Large intestine (tissue), 3 donors: ENCODE results near the gene INCA1. TPM values are rescaled to one million over a fixed set of nuclear protein-coding genes. Genes with fewer than 3 reads are reported as not detected.

Experiments
- DNase-seq, 2 donors: peaks; one replicate each; pipeline versions ENCODE4 v3.0.0 to v3.0.0-alpha.2; 2013
- H3K27ac ChIP-seq: one replicate; pipeline ENCODE4 v1.5.1; 2013; ENCODE audit warnings: low read length
- H3K27me3 ChIP-seq: 2 replicates; pipeline ENCODE4 v1.6.1; 2013; ENCODE audit warnings: low read length; ENCODE audit not compliant: control insufficient read depth, insufficient read depth
- H3K36me3 ChIP-seq: 2 replicates; pipeline ENCODE4 v1.6.1; 2013; ENCODE audit warnings: low read length; ENCODE audit not compliant: control insufficient read depth, insufficient read depth
- H3K4me1 ChIP-seq: one replicate; pipeline ENCODE4 v1.6.1; 2013; ENCODE audit warnings: low read length; ENCODE audit not compliant: control insufficient read depth, insufficient read depth
- H3K4me3 ChIP-seq: one replicate; pipeline ENCODE4 v1.5.1; 2013; ENCODE audit warnings: low read length
- H3K9me3 ChIP-seq: one replicate; pipeline ENCODE4 v1.6.1; 2013; ENCODE audit warnings: mild to moderate bottlenecking, low read depth, low read length, moderate library complexity; ENCODE audit not compliant: control insufficient read depth
- WGBS: methylation state at CpG from one replicate; pipeline ENCODE4 v1.1.5; 2013; ENCODE audit warnings: low lambda C conversion rate; ENCODE audit not compliant: insufficient coverage; 5-methylcytosine and 5-hydroxymethylcytosine counted together
- polyA plus RNA-seq: library from polyadenylated mRNA; unstranded; fragments of 120-200 nt; gene quantifications from one replicate; pipeline ENCODE4 v1.2.1, GENCODE V29; 2013

Gene INCA1
- polyA plus RNA-seq, 1 donor: 4.6 TPM

GRCh38 chr17:4960279-4960922, 36.9 kb downstream of the INCA1 start:
- no CpG with 5 or more reads among the region's 9 CpGs for WGBS
- no peaks in the 10 kb centered on the region for H3K9me3 ChIP-seq
- H3K27me3 ChIP-seq: no peaks in the 10 kb centered on the region
- no peak for DNase-seq
- H3K4me1 ChIP-seq: peaks cover 13% of the 10 kb centered on the region
- peaks cover 27% of the 10 kb centered on the region for H3K36me3 ChIP-seq
- no peak overlapping the region for H3K27ac ChIP-seq
- H3K4me3 ChIP-seq: no peak overlapping the region

DNA sequence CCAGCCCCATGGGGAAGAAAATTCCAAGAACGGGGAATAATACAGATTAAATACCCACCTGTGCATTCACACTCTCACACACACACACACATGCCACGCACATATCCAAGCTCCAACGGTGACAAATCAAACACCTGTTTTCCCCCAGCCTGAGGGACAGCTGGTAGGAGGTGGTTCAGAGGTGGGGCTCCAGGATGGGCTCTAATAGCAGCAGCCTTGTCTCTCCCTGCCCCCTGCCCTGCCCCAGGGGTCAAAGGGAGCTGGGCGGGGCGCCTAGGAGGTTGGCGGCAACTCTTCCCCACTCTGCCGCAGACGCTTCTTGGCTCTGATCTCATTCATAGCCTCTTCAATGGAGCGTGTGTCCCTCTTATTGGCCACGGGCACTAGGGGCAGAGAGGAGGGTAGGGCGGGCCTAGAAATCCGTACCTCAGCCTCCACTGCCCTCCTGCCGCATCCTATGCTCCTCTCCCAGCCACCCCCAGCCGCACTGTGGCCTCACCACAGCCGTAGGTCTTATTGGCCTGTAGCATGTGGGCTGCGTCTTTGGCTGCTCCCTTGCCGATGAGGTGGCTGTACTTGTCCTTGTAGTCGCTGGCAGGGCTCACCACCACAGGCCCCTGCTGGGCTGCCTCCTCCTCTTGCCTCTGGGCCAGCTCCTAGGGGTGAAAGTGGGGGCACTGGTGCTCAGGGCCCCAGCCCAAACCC, 37.9 kb downstream of the INCA1 start:
- H3K27me3 ChIP-seq: no peaks in the 10 kb centered on the region
- WGBS: no CpG with 5 or more reads among the region's 18 CpGs
- peak in 1 of 2 donors; percentile 65 for DNase-seq
- H3K4me3 ChIP-seq: no peak overlapping the region
- peaks cover 27% of the 10 kb centered on the region for H3K36me3 ChIP-seq
- H3K27ac ChIP-seq: peak overlapping the region; percentile 8
- H3K9me3 ChIP-seq: no peaks in the 10 kb centered on the region
- peaks cover 12% of the 10 kb centered on the region for H3K4me1 ChIP-seq

DNA sequence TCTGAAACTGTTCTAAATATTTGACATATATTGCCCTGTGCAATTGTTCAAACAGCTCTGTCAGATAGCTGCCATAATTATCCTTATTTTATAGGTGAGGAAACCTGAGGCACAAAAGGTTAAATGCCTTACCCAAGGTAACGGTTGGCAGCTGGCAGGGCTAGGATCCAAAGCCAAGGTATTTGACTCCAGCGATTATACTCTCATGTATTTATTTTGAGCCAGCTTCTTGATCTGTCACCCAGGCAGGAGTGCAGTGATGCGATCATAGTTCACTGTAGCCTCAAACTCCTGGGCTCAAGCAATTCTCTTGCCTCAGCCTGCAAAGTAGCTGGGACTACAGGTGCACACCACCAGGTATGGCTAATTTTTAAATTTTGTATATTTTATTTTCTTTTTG, 39.2 kb downstream of the INCA1 start:
- peaks cover 12% of the 10 kb centered on the region for H3K4me1 ChIP-seq
- peaks cover 27% of the 10 kb centered on the region for H3K36me3 ChIP-seq
- no peak overlapping the region for H3K27ac ChIP-seq
- no peaks in the 10 kb centered on the region for H3K27me3 ChIP-seq
- no CpG with 5 or more reads among the region's 3 CpGs for WGBS
- H3K4me3 ChIP-seq: no peak overlapping the region
- DNase-seq: no peak
- H3K9me3 ChIP-seq: no peaks in the 10 kb centered on the region

DNA sequence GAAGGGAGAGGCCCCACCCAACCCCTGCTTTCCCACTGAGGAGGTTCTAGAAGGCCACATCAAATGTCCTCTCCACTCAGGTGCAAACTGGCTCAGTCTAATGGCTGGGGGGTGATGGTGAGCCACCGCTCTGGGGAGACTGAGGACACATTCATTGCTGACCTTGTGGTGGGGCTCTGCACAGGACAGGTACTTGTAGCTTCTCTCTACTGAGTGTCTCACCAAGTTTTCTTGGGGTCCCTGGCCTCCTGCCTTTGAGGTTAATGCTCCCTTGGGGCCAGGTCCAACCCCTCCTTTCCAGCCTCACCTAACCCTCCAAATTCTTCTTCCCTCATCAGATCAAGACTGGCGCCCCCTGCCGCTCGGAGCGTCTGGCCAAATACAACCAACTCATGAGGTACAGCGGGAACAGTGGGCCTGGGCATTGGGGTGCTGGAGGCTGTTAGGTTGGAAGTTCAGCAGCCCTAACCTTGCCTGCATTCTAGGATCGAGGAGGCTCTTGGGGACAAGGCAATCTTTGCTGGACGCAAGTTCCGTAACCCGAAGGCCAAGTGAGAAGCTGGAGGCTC, 40.7 kb downstream of the INCA1 start:
- no CpG with 5 or more reads among the region's 10 CpGs for WGBS
- H3K4me1 ChIP-seq: peaks cover 15% of the 10 kb centered on the region
- no peaks in the 10 kb centered on the region for H3K27me3 ChIP-seq
- no peak overlapping the region for H3K4me3 ChIP-seq
- peaks cover 24% of the 10 kb centered on the region for H3K36me3 ChIP-seq
- H3K27ac ChIP-seq: no peak overlapping the region
- H3K9me3 ChIP-seq: no peaks in the 10 kb centered on the region
- DNase-seq: no peak

GRCh38 chr17:4955091-4955490, 42.2 kb downstream of the INCA1 start:
- peaks cover 17% of the 10 kb centered on the region for H3K36me3 ChIP-seq
- WGBS: no CpG with 5 or more reads among the region's 8 CpGs
- DNase-seq: no peak

GRCh38 chr17:4953451-4953961, 43.8 kb downstream of the INCA1 start:
- H3K4me1 ChIP-seq: peaks cover 20% of the 10 kb centered on the region
- no CpG with 5 or more reads among the region's 14 CpGs for WGBS
- H3K27me3 ChIP-seq: no peaks in the 10 kb centered on the region
- H3K9me3 ChIP-seq: no peaks in the 10 kb centered on the region
- H3K4me3 ChIP-seq: no peak overlapping the region
- H3K27ac ChIP-seq: no peak overlapping the region
- peaks cover 6% of the 10 kb centered on the region for H3K36me3 ChIP-seq
- no peak for DNase-seq

More at GRCh38 chr17:4955091-4955490, 42.2 kb downstream of the INCA1 start:
- Histone ChIP-seq H3K27me3 (no peaks in the 10 kb centered on the region), H3K27ac (no peak overlapping the region), H3K4me1 (peaks cover 27% of the 10 kb centered on the region), H3K9me3 (no peaks in the 10 kb centered on the region), H3K4me3 (no peak overlapping the region)

- Histone ChIP-seq H3K27ac (no peak overlapping the region), H3K4me3 (no peak overlapping the region), H3K4me1 (peaks cover 25% of the 10 kb centered on the region), H3K27me3 (no peaks in the 10 kb centered on the region), H3K36me3 (peaks cover 7% of the 10 kb centered on the region), H3K9me3 (no peaks in the 10 kb centered on the region)
- no peak for DNase-seq
- no CpG with 5 or more reads among the region's 3 CpGs for WGBS
Measured at GRCh38 chr17:4951486-4951885, 45.8 kb downstream of the INCA1 start.

DNA sequence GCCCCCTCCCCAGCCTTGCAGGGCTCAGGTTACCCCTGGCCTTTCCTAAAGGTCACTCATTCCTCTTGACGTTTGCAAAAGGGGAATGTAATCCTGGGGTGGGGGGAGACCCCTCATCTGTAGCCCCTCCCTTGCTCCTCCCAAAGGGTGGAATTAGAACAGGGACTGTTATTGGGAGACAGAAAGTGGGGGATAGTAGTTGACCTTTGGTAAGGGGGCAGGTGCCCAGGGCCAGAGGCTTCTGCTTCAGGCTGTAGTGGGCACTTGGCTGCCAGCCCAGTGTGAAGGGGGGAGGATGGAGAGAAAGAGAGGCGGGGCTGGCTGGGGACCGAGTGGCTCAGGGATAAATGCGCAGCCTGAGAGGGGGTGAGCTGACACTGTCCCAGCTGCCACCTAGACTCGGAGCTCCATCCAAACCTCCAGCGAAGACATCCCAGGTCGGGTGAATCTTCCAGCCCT, 46.5 kb downstream of the INCA1 start, which contains the start of gene ENO3:
ENO3 (plus strand) TSS at position 374 of the 459 bp plus-strand sequence. CDS start 711 bp downstream, outside the sequence.
- H3K27ac ChIP-seq: peak within 1 kb of the TSS; percentile 100
- H3K4me3 ChIP-seq: peak within 1 kb of the TSS; percentile 61
- H3K27me3 ChIP-seq: no peaks in the 10 kb centered on the region
- H3K36me3 ChIP-seq: peaks cover 14% of the 10 kb centered on the region
- DNase-seq: peak in 1 of 2 donors; percentile 36
- H3K9me3 ChIP-seq: no peaks in the 10 kb centered on the region
- H3K4me1 ChIP-seq: peaks cover 30% of the 10 kb centered on the region
- no CpG with 5 or more reads among the region's 7 CpGs for WGBS

- Histone ChIP-seq H3K27me3 (no peaks in the 10 kb centered on the region), H3K27ac (peak overlapping the region; percentile 100), H3K36me3 (peaks cover 20% of the 10 kb centered on the region), H3K9me3 (no peaks in the 10 kb centered on the region), H3K4me3 (peak overlapping the region; percentile 61), H3K4me1 (peaks cover 36% of the 10 kb centered on the region)
- no peak for DNase-seq
- WGBS: no CpG with 5 or more reads among the region's 52 CpGs
Measured at GRCh38 chr17:4950075-4950745, 47.1 kb downstream of the INCA1 start.
